HG02840 (cell line): ENCODE data around the gene ADAMTS10.
"Not testable (repeated sequence)": the region's sequence is repeated elsewhere in the genome, so short reads cannot be mapped to it uniquely, and the experiment has no call there.

ENCODE experiments used
- ATAC-seq: cut with Tn5 transposase; IDR thresholded peaks from one replicate; pipeline ENCODE4 v1.9.1; 2021; ENCODE audit warnings: mild to moderate bottlenecking, moderate library complexity, moderate number of reproducible peaks; ENCODE audit not compliant: unreplicated experiment, low FRiP score

The ADAMTS10 gene

GRCh38 chr19:8566855-8567254 is 43.7 kb downstream of the ADAMTS10 start:
- no peak for ATAC-seq

DNA sequence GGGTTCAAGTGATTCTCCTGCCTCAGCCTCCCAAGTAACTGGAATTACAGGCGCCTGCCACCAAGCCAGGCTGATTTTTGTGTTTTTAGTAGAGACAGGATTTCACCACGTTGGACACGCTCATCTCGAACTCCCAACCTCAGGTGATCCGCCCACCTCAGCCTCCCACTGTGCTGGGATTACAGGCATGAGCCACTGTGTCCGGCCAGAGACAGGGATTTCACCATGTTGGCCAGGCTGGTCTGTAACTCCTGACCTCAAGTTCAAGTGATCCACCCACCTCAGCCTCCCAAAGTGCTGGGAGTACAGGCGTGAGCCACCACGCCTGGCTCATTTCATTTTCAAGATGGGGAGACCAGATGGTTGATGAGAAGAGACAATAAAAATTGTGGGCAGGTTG is 45.6 kb downstream of the ADAMTS10 start:
- ATAC-seq, result not testable (repeated sequence)

DNA sequence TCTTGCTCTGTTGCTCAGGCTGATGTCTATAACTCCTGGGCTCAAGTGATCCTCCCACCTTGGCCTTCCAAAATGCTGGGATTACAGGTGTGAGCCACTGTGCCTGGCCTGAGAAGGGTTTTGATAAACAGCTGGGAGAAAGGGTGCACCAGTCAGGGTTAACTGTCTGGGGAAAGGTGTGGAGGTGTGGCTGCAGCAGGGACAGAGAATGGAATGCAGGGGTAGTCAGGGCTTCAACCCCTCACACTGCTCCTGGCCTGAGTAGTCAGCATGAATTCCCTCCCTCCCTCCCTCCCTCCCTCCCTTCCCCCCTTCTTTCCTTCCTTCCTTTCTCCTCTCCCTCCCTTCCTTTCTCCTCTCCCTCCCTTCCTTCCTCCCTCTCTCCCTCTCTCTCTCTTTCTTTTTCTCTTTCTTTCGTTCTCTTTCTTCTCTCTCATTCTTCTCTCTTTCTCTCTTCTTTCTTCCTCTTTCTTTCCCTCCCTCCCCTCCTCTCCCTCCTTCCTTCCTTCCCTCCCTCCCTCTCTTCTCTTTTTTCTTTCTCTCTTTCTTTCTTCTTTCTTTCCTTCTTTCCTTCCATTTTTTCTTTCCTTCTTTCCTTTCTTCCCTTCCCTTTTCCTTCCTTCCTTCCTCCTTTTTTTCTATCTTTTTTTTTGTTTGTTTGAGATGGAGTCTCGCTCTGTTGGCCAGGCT is 49.3 kb downstream of the ADAMTS10 start:
- ATAC-seq, result no peak

DNA sequence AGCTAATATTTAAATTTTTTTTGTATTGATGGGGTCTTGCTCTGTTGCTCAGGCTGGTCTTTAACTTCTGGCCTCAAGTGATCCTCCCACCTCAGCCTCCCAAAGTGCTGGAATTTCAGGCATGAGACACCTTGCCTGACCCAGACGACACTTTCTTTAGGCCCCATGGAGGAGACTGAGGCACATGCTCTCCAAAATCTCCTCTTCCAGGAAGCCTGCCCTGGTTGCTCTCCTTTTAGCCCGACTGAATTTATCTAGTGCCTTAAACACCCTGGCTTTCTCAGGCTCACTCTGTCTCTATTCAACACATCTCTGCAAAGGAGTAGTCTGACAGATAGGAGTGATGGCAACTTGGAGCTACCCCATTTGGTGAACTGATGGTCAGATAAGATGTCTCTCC is 52.2 kb downstream of the ADAMTS10 start:
- no peak for ATAC-seq

- no peak for ATAC-seq
These were observed 52.8 kb downstream of the ADAMTS10 start for GRCh38 chr19:8557642-8558238.

DNA sequence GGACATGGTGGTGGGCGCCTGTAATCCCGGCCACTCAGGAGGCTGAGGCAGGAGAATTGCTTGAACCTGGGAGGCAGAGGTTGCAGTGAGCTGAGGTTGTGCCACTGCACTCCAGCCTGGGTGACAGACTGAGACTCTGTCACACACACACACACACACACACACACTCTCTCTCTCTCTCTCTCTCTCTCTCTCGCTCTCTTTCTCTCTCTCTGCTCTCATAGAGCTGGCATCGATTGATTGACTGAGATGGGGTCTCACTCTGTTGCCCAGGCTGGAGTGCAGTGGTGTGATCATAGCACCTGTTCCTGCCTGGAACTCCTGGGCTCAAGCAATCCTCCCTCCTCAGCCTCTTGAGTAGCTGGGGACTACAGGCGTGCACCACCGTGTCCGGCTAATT is 56.8 kb downstream of the ADAMTS10 start:
- not testable (repeated sequence) for ATAC-seq

DNA sequence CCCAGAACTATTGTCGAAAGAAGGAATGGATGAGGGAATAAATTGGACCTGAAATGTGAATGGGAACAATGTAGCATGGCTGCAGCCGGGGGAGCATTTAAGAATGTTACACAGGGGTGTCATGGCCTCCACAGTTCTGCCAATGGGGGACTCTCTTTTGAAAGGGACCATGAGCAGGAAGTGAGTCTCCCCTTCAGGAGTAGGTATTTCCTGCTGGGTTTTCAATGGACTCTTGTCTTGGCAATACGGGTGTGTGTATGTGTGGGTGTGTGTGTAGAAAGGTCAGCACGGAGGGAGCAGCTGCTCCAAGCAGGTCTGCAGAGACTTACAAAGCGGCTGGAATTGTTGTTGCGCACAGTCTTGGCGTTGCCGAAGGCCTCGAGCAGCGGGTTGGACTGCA is 57.7 kb downstream of the ADAMTS10 start:
- no peak for ATAC-seq

DNA sequence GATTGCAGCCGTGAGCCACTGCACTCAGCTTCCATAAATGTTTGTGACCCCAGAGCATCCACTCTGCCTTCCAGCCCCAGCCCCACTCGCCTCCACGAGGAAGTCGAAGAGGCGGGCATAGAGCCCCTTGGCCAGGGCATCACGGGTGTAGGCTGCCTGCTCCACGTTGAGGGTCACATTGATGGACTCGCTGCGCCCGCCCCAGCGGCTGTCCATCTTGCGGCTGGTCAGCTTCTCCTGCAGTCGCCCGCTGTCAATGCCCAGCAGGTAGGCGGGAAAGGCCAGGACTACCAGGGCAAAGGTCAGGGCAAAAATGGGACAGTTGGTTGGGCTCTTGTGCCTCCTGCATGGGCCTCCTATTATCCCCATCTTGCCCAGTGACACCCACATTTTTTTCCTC is 60.4 kb downstream of the ADAMTS10 start:
- no peak for ATAC-seq

DNA sequence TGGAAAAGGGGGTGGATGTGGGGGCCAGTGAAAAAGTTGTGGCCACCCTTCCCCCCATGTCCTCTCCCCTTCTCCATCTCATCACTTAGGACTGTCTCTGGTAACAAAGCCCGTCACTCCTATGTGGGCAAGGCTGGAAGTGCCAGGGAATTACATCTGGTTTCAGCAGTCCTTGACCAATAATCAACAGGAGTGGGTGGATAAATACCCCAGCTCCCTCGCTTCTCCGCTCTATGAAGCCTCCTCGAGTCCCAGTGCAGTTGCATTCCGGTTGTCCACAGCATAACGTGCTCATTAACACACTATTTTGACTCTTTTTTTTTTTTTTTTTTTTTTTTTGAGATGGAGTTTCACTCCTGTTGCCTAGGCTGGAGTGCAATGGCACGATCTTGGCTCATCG is 64.8 kb downstream of the ADAMTS10 start:
- ATAC-seq, result no peak

DNA sequence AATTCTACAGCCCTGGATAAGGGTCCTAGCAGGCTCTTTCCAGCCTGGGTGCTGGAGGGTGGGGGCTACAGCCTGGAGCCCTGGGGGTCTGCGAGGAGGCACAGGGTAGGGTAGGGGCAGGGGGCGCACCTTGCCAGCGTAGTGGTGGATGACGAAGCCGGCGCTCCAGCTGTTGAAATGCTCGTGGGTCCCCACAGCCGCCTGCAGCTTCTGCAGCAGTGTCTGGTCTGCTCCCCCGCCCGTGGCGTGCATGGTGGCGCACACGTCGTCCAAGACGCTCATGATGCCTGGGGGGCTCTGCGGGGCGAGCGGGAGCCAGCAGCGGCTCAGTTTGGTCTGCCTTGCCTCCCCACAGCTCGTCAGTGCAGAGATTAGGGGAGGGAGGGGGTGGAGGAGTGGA is 66.3 kb downstream of the ADAMTS10 start:
- ATAC-seq, result no peak

DNA sequence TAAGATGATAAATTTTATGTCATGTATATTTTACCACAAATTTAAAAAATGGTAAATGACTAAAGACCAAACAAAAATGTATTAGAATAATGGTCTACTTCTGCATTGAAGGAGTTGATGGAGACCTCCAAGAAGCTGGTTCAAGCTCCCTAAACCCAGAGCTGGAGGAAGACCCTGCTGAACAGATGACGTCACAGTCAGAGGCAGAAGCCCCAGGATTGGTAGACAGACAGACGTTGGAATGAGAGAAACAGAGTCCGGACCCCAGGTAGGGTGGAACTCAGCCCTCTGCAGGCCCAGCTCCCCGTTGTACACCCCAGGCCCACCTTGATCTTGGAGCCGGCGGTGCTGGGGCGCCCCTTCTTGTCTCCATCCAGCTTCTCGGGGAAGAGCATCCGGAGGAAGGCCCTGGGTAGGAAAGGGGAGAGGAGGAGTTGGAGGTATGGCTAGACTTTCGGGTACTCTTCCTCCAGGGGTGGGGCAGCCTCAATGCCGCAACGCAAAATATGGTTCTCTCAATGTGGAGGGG is 70.8 kb downstream of the ADAMTS10 start:
- no peak for ATAC-seq

DNA sequence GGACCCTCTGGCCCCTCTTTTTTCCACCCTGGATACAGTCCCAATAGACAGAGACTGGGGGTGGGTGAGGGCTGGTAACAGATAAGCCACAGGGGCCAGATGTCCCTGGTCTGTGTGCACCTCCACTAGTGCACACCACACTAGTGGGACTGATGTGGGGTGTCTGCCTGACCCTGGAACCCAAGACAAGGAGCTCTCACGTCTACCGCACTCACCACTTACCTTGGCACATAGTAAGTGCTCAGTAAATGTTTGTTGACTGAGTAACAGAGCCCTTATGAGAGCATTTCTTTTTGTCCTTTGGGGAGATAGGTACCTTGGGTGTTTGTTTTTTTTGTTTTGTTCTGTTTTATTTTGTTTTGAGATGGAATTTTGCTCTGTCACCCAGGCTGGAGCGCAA is 73.4 kb downstream of the ADAMTS10 start:
- no peak for ATAC-seq

DNA sequence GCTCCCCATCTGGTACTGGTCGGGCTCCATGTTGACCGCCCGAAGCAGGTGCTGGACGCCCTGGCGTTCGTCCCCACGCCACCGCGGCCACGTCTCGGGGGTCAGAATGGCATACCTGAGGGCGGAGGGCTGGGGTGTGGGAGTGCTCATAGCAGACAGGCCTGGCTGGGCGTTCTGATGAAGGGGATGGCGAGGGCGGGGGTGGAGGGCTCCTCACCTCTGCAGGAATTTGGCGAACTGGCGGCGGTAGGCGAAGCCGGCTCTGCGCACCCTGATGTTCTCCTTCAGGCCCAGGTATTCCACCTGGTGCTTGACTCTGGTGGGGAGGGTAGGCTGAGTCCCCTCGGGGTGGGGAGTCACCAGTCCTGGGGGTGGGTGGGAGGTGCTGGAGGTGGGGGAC is 74.2 kb downstream of the ADAMTS10 start:
- no peak for ATAC-seq

- ATAC-seq, result no peak
These were observed 78.3 kb downstream of the ADAMTS10 start for GRCh38 chr19:8532225-8532624.

GRCh38 chr19:8531470-8531869 is 79.0 kb downstream of the ADAMTS10 start:
- ATAC-seq, result no peak
